ENCODE data around the gene TANC1.

Gene TANC1

GRCh38 chr2:159194241-159194640, 225.8 kb downstream of the TANC1 start:
- H3K9me3 ChIP-seq (ENCODE audit: control insufficient read depth, low read length), result no peaks in the 10 kb centered on the region
- H3K4me3 ChIP-seq (ENCODE audit: low read length), result no peak overlapping the region
- H3K4me1 ChIP-seq (ENCODE audit: control insufficient read depth, insufficient read depth, low read length), result no peaks in the 10 kb centered on the region
- H3K36me3 ChIP-seq (ENCODE audit: control insufficient read depth, insufficient read depth, low read length), result peaks cover under 1% of the 10 kb centered on the region
- H3K27me3 ChIP-seq (ENCODE audit: control insufficient read depth, insufficient read depth, low read length), result no peaks in the 10 kb centered on the region
- H3K9ac ChIP-seq (ENCODE audit: low read length), result no peak overlapping the region

GRCh38 chr2:159195697-159196096, 227.3 kb downstream of the TANC1 start:
- H3K4me1 ChIP-seq (ENCODE audit: control insufficient read depth, insufficient read depth, low read length), result no peaks in the 10 kb centered on the region
- H3K36me3 ChIP-seq (ENCODE audit: control insufficient read depth, insufficient read depth, low read length), result no peaks in the 10 kb centered on the region
- H3K9ac ChIP-seq (ENCODE audit: low read length), result no peak overlapping the region
- H3K27me3 ChIP-seq (ENCODE audit: control insufficient read depth, insufficient read depth, low read length), result no peaks in the 10 kb centered on the region
- H3K9me3 ChIP-seq (ENCODE audit: control insufficient read depth, low read length), result no peaks in the 10 kb centered on the region
- no peak overlapping the region for H3K4me3 ChIP-seq (ENCODE audit: low read length)

- Histone ChIP-seq H3K9me3 (ENCODE audit: control insufficient read depth, low read length) (no peaks in the 10 kb centered on the region), H3K9ac (ENCODE audit: low read length) (no peak overlapping the region), H3K27me3 (ENCODE audit: control insufficient read depth, insufficient read depth, low read length) (no peaks in the 10 kb centered on the region), H3K4me3 (ENCODE audit: low read length) (no peak overlapping the region), H3K36me3 (ENCODE audit: control insufficient read depth, insufficient read depth, low read length) (no peaks in the 10 kb centered on the region), H3K4me1 (ENCODE audit: control insufficient read depth, insufficient read depth, low read length) (no peaks in the 10 kb centered on the region)
Observed at GRCh38 chr2:159196393-159196925, 228.0 kb downstream of the TANC1 start.

GRCh38 chr2:159199236-159199635, 230.8 kb downstream of the TANC1 start:
- Histone ChIP-seq H3K9ac (ENCODE audit: low read length) (no peak overlapping the region), H3K9me3 (ENCODE audit: control insufficient read depth, low read length) (no peaks in the 10 kb centered on the region), H3K4me3 (ENCODE audit: low read length) (no peak overlapping the region), H3K36me3 (ENCODE audit: control insufficient read depth, insufficient read depth, low read length) (no peaks in the 10 kb centered on the region), H3K27me3 (ENCODE audit: control insufficient read depth, insufficient read depth, low read length) (no peaks in the 10 kb centered on the region), H3K4me1 (ENCODE audit: control insufficient read depth, insufficient read depth, low read length) (no peaks in the 10 kb centered on the region)

GRCh38 chr2:159199761-159200465, 231.5 kb downstream of the TANC1 start:
- H3K9ac ChIP-seq (ENCODE audit: low read length), result no peak overlapping the region
- no peaks in the 10 kb centered on the region for H3K36me3 ChIP-seq (ENCODE audit: control insufficient read depth, insufficient read depth, low read length)
- H3K4me1 ChIP-seq (ENCODE audit: control insufficient read depth, insufficient read depth, low read length), result no peaks in the 10 kb centered on the region
- H3K27me3 ChIP-seq (ENCODE audit: control insufficient read depth, insufficient read depth, low read length), result no peaks in the 10 kb centered on the region
- H3K9me3 ChIP-seq (ENCODE audit: control insufficient read depth, low read length), result no peaks in the 10 kb centered on the region
- no peak overlapping the region for H3K4me3 ChIP-seq (ENCODE audit: low read length)

GRCh38 chr2:159200498-159200897, 232.1 kb downstream of the TANC1 start:
- Histone ChIP-seq H3K27me3 (ENCODE audit: control insufficient read depth, insufficient read depth, low read length) (no peaks in the 10 kb centered on the region), H3K9me3 (ENCODE audit: control insufficient read depth, low read length) (no peaks in the 10 kb centered on the region), H3K36me3 (ENCODE audit: control insufficient read depth, insufficient read depth, low read length) (no peaks in the 10 kb centered on the region), H3K4me3 (ENCODE audit: low read length) (no peak overlapping the region), H3K9ac (ENCODE audit: low read length) (no peak overlapping the region), H3K4me1 (ENCODE audit: control insufficient read depth, insufficient read depth, low read length) (no peaks in the 10 kb centered on the region)

GRCh38 chr2:159201360-159202063, 233.1 kb downstream of the TANC1 start:
- H3K4me1 ChIP-seq (ENCODE audit: control insufficient read depth, insufficient read depth, low read length), result no peaks in the 10 kb centered on the region
- no peaks in the 10 kb centered on the region for H3K36me3 ChIP-seq (ENCODE audit: control insufficient read depth, insufficient read depth, low read length)
- H3K9ac ChIP-seq (ENCODE audit: low read length), result no peak overlapping the region
- no peaks in the 10 kb centered on the region for H3K27me3 ChIP-seq (ENCODE audit: control insufficient read depth, insufficient read depth, low read length)
- no peak overlapping the region for H3K4me3 ChIP-seq (ENCODE audit: low read length)
- H3K9me3 ChIP-seq (ENCODE audit: control insufficient read depth, low read length), result no peaks in the 10 kb centered on the region

- no peak overlapping the region for H3K4me3 ChIP-seq (ENCODE audit: low read length)
- no peaks in the 10 kb centered on the region for H3K4me1 ChIP-seq (ENCODE audit: control insufficient read depth, insufficient read depth, low read length)
- H3K27me3 ChIP-seq (ENCODE audit: control insufficient read depth, insufficient read depth, low read length), result no peaks in the 10 kb centered on the region
- no peak overlapping the region for H3K9ac ChIP-seq (ENCODE audit: low read length)
- no peaks in the 10 kb centered on the region for H3K36me3 ChIP-seq (ENCODE audit: control insufficient read depth, insufficient read depth, low read length)
- H3K9me3 ChIP-seq (ENCODE audit: control insufficient read depth, low read length), result no peaks in the 10 kb centered on the region
Observed at GRCh38 chr2:159202568-159203071, 234.2 kb downstream of the TANC1 start.

- no peak overlapping the region for H3K4me3 ChIP-seq (ENCODE audit: low read length)
- H3K4me1 ChIP-seq (ENCODE audit: control insufficient read depth, insufficient read depth, low read length), result no peaks in the 10 kb centered on the region
- no peaks in the 10 kb centered on the region for H3K27me3 ChIP-seq (ENCODE audit: control insufficient read depth, insufficient read depth, low read length)
- H3K9me3 ChIP-seq (ENCODE audit: control insufficient read depth, low read length), result no peaks in the 10 kb centered on the region
- peaks cover 6% of the 10 kb centered on the region for H3K36me3 ChIP-seq (ENCODE audit: control insufficient read depth, insufficient read depth, low read length)
- H3K9ac ChIP-seq (ENCODE audit: low read length), result no peak overlapping the region
Observed at GRCh38 chr2:159204381-159205144, 236.1 kb downstream of the TANC1 start.

- H3K9ac ChIP-seq (ENCODE audit: low read length), result no peak overlapping the region
- no peaks in the 10 kb centered on the region for H3K9me3 ChIP-seq (ENCODE audit: control insufficient read depth, low read length)
- peaks cover 6% of the 10 kb centered on the region for H3K36me3 ChIP-seq (ENCODE audit: control insufficient read depth, insufficient read depth, low read length)
- no peak overlapping the region for H3K4me3 ChIP-seq (ENCODE audit: low read length)
- H3K27me3 ChIP-seq (ENCODE audit: control insufficient read depth, insufficient read depth, low read length), result no peaks in the 10 kb centered on the region
- no peaks in the 10 kb centered on the region for H3K4me1 ChIP-seq (ENCODE audit: control insufficient read depth, insufficient read depth, low read length)
Observed at GRCh38 chr2:159206736-159207380, 238.4 kb downstream of the TANC1 start.

GRCh38 chr2:159208438-159208837, 240.0 kb downstream of the TANC1 start:
- H3K4me1 ChIP-seq (ENCODE audit: control insufficient read depth, insufficient read depth, low read length), result no peaks in the 10 kb centered on the region

More at GRCh38 chr2:159208438-159208837, 240.0 kb downstream of the TANC1 start:
- no peaks in the 10 kb centered on the region for H3K9me3 ChIP-seq (ENCODE audit: control insufficient read depth, low read length)
- no peak overlapping the region for H3K9ac ChIP-seq (ENCODE audit: low read length)
- no peaks in the 10 kb centered on the region for H3K27me3 ChIP-seq (ENCODE audit: control insufficient read depth, insufficient read depth, low read length)
- H3K36me3 ChIP-seq (ENCODE audit: control insufficient read depth, insufficient read depth, low read length), result peaks cover 6% of the 10 kb centered on the region
- H3K4me3 ChIP-seq (ENCODE audit: low read length), result no peak overlapping the region

All from mucosa of stomach (tissue), 1 donor.